IMR-90 (cell line): ENCODE results near the gene MTA2. TPM values are rescaled to one million over a fixed set of nuclear protein-coding genes. Genes with fewer than 3 reads are reported as not detected.
A peak's percentile ranks its signal among the peaks of the same experiment; 100 is the strongest.

Experiments
- ATAC-seq: fragments of 200-7000 bp; cut with Tn5 transposase; 2 replicates; pipeline ENCODE4 v1.9.1; 2020; ENCODE audit warnings: low read depth, mild to moderate bottlenecking, moderate library complexity
- BruUV-seq: library from RNA; stranded (reverse); fragments of 400-500 nt; replicated peaks from 2 replicates; lab custom pipeline; 2021; lab: Mats Ljungman, UMichigan
- CTCF ChIA-PET: fragments of 300-600 bp; formaldehyde crosslinking; extraction: SDS; loops from one replicate; lab custom pipeline; 2021; ENCODE audit warnings: antibody characterized with exemption; lab: Yijun Ruan, JAX
- POLR2A ChIA-PET: fragments of 300-600 bp; sonication (Branson Sonifier 250); formaldehyde crosslinking; loops from one replicate; lab custom pipeline; 2022; ENCODE audit warnings: antibody characterized with exemption; ENCODE audit not compliant: unreplicated experiment; lab: Charles Lee
- DNase-seq: peaks from one replicate; pipeline ENCODE4 v3.0.0; 2013
- H2AFZ ChIP-seq: replicated peaks from 2 replicates; pipeline ENCODE3; 2013; ENCODE audit warnings: low read length, mild to moderate bottlenecking; ENCODE audit not compliant: poor library complexity
- H2AK5ac ChIP-seq: 2 replicates; pipeline ENCODE4 v1.6.1; 2013; ENCODE audit warnings: low read depth, low read length, inconsistent platforms
- H2AK9ac ChIP-seq: replicated peaks from 2 replicates; pipeline ENCODE3; 2013; ENCODE audit warnings: mild to moderate bottlenecking, low read depth, low read length, moderate library complexity; ENCODE audit not compliant: poor library complexity
- H2BK120ac ChIP-seq: 2 replicates; pipeline ENCODE4 v1.6.1; 2013; ENCODE audit warnings: low read depth, low read length, inconsistent platforms
- H2BK15ac ChIP-seq: 3 replicates; pipeline ENCODE4 v1.6.1; 2013; ENCODE audit warnings: low read depth, low read length, inconsistent platforms
- H2BK20ac ChIP-seq: 2 replicates; pipeline ENCODE4 v1.6.1; 2013; ENCODE audit warnings: low read depth, mild to moderate bottlenecking, inconsistent platforms, low read length, moderate library complexity
- H2BK5ac ChIP-seq: 2 replicates; pipeline ENCODE4 v1.6.1; 2013; ENCODE audit warnings: mild to moderate bottlenecking, low read depth, low read length, inconsistent platforms; ENCODE audit not compliant: poor library complexity, severe bottlenecking
- H3K14ac ChIP-seq: replicated peaks from 2 replicates; pipeline ENCODE4 v1.6.1; 2013; ENCODE audit warnings: low read depth, low read length, inconsistent platforms
- H3K18ac ChIP-seq: 2 replicates; pipeline ENCODE4 v1.6.1; 2013; ENCODE audit warnings: low read depth, low read length, control low read depth
- H3K23ac ChIP-seq: 2 replicates; pipeline ENCODE4 v1.6.1; 2013; ENCODE audit warnings: low read depth, low read length, inconsistent platforms
- H3K27ac ChIP-seq: 2 replicates; pipeline ENCODE4 v1.5.1; 2013; ENCODE audit warnings: mild to moderate bottlenecking, control low read depth, low read length; ENCODE audit not compliant: insufficient read depth
- H3K27me3 ChIP-seq: 2 replicates; pipeline ENCODE4 v1.6.1; 2013; ENCODE audit warnings: low read length; ENCODE audit not compliant: control insufficient read depth, insufficient read depth
- H3K36me3 ChIP-seq: 2 replicates; pipeline ENCODE4 v1.6.1; 2013; ENCODE audit warnings: low read length, mixed read lengths; ENCODE audit not compliant: control insufficient read depth, insufficient read depth
- H3K4ac ChIP-seq: 2 replicates; pipeline ENCODE4 v1.6.1; 2013; ENCODE audit warnings: low read depth, low read length, inconsistent platforms
- H3K4me1 ChIP-seq: 2 replicates; pipeline ENCODE4 v1.6.1; 2013; ENCODE audit warnings: low read length, mixed read lengths; ENCODE audit not compliant: control insufficient read depth, insufficient read depth
- H3K4me2 ChIP-seq: 2 replicates; pipeline ENCODE4 v1.6.1; 2013; ENCODE audit warnings: low read depth, mild to moderate bottlenecking, control low read depth, low read length, moderate library complexity
- H3K4me3 ChIP-seq: 2 replicates; pipeline ENCODE4 v1.5.1; 2013; ENCODE audit warnings: low read depth, mild to moderate bottlenecking, control low read depth, low read length, moderate library complexity; ENCODE audit not compliant: insufficient read depth
- H3K56ac ChIP-seq: 2 replicates; pipeline ENCODE4 v1.6.1; 2013; ENCODE audit warnings: low read length, inconsistent platforms; ENCODE audit not compliant: insufficient read depth; ENCODE audit errors: extremely low read depth
- H3K79me1 ChIP-seq, 2 experiments: 2 replicates each; pipeline ENCODE4 v1.6.1; 2013; ENCODE audit warnings: low read length in 2 of 2, inconsistent platforms in 1 of 2, low read depth in 1 of 2
- H3K9ac ChIP-seq: 2 replicates; pipeline ENCODE4 v1.6.1; 2013; ENCODE audit warnings: low read depth, low read length, control low read depth
- H3K9me1 ChIP-seq: 2 replicates; pipeline ENCODE4 v1.6.1; 2013; ENCODE audit warnings: low read length, inconsistent platforms; ENCODE audit not compliant: insufficient read depth
- H3K9me3 ChIP-seq: 2 replicates; pipeline ENCODE4 v1.6.1; 2013; ENCODE audit warnings: low read length; ENCODE audit not compliant: control insufficient read depth, insufficient read depth
- H4K20me1 ChIP-seq: 2 replicates; pipeline ENCODE4 v1.6.1; 2013; ENCODE audit warnings: low read length, inconsistent platforms; ENCODE audit not compliant: insufficient read depth
- H4K5ac ChIP-seq: 2 replicates; pipeline ENCODE4 v1.6.1; 2013; ENCODE audit warnings: mild to moderate bottlenecking, low read depth, low read length, control low read depth
- H4K8ac ChIP-seq, 2 experiments: 2 replicates each; pipeline ENCODE4 v1.6.1; 2013; ENCODE audit warnings: low read depth in 2 of 2, low read length in 2 of 2, control low read depth in 1 of 2, inconsistent platforms in 1 of 2
- H4K91ac ChIP-seq: 2 replicates; pipeline ENCODE4 v1.6.1; 2013; ENCODE audit warnings: low read depth, low read length, inconsistent platforms; ENCODE audit not compliant: insufficient read depth
- BHLHE40 ChIP-seq: fragments of 150-350 bp; IDR thresholded peaks from 2 replicates; pipeline ENCODE4 v1.6.1; 2016; ENCODE audit warnings: mild to moderate bottlenecking, low read depth, low read length
- MAZ ChIP-seq: IDR thresholded peaks from 2 replicates; pipeline ENCODE4 v1.6.1; 2012; ENCODE audit warnings: low read depth, mild to moderate bottlenecking, low read length, improper control_type of control experiment, moderate library complexity, borderline replicate concordance
- WGBS, 2 experiments: methylation state at CpG; one replicate each; pipeline versions ENCODE4 v1.1.5 to v1.1.7; 2013; ENCODE audit warnings: missing lambda C conversion rate in 2 of 2; ENCODE audit not compliant: insufficient read length in 1 of 2; ENCODE audit errors: extremely low coverage in 2 of 2; 5-methylcytosine and 5-hydroxymethylcytosine counted together
- dilution Hi-C: fragments of 300-500 bp; cut with HindIII; formaldehyde crosslinking; loops from one replicate; pipeline ENCODE4 v1.14.3; 2018; ENCODE audit warnings: low sequenced_read_pairs; ENCODE audit not compliant: unreplicated experiment
- in situ Hi-C: fragments of 300-500 bp; cut with MboI; formaldehyde crosslinking; loops from 3 replicates; pipeline ENCODE4 v1.14.3; 2019; ENCODE audit warnings: low sequenced_read_pairs, inconsistent platforms, mixed read lengths
- intact Hi-C: fragments of 100-400 bp; cut with micrococcal nuclease; formaldehyde crosslinking; loops from 2 replicates; pipeline ENCODE4 v1.10.0; 2022
- polyA plus RNA-seq, 3 experiments: library from polyadenylated mRNA; depleted of rRNA; stranded (reverse); fragments of >200 nt; gene quantifications; 2 replicates each; pipeline ENCODE4 v1.2.3, GENCODE V29; 2012; ENCODE audit warnings: low replicate concordance in 1 of 3
- total RNA-seq: library from RNA; depleted of rRNA; stranded (reverse); fragments of >200 nt; gene quantifications from 2 replicates; pipeline ENCODE4 v1.2.3, GENCODE V29; 2012

MTA2 gene
- total and polyA plus RNA-seq, 2 of the 4 experiments (the other 2 are of a cell fraction): 34.8 to 136 TPM

- peak; percentile 32 for ATAC-seq
- peaks cover 11% of the 10 kb centered on the region for H3K9me1 ChIP-seq
- H2BK5ac ChIP-seq: peak overlapping the region; percentile 91
- TF ChIP-seq BHLHE40 (no peak), MAZ (peak; percentile 19; the same call in 1 of the 2 replicates)
- peak overlapping the region; percentile 80 for H3K18ac ChIP-seq
- H4K8ac ChIP-seq: peak overlapping the region; percentile 97 to 99
- H3K23ac ChIP-seq: peak overlapping the region; percentile 98
- H2BK120ac ChIP-seq: peak overlapping the region; percentile 69
- H3K4me3 ChIP-seq: peak overlapping the region; percentile 53
- H3K4me1 ChIP-seq: peaks cover 12% of the 10 kb centered on the region
- H2BK20ac ChIP-seq: no peak overlapping the region
- DNase-seq: peak; percentile 29
- H2BK15ac ChIP-seq: peak overlapping the region; percentile 45; the same call in 1 of the 3 replicates
- peak overlapping the region; percentile 96 for H2AK5ac ChIP-seq
- peaks cover 35% of the 10 kb centered on the region for H4K20me1 ChIP-seq
- intact Hi-C loops: no loop called here
- peak overlapping the region; percentile 96 for H3K9ac ChIP-seq
- dilution Hi-C loops: no loop called here
- H3K4ac ChIP-seq: peak overlapping the region; percentile 99
- 0% methylated on average over 28 of the region's 33 CpGs; no CpG with 5 or more reads in 1 of the 2 experiments for WGBS, 2 experiments
- H3K79me1 ChIP-seq: peaks cover 18 to 73% of the 10 kb centered on the region in 2 experiments
- peak overlapping the region; percentile 98 for H3K56ac ChIP-seq
- TSS peak; percentile 75 for BruUV-seq
- no peaks in the 10 kb centered on the region for H3K27me3 ChIP-seq
- H3K14ac ChIP-seq: peak overlapping the region; percentile 100
- H3K9me3 ChIP-seq: no peaks in the 10 kb centered on the region
- peak overlapping the region; percentile 98 for H4K91ac ChIP-seq
- H3K4me2 ChIP-seq: peak overlapping the region; percentile 81
- H3K36me3 ChIP-seq: peaks cover 45% of the 10 kb centered on the region
- H2AFZ ChIP-seq: peak overlapping the region; percentile 91
- H4K5ac ChIP-seq: peak overlapping the region; percentile 84
- H2AK9ac ChIP-seq: peak overlapping the region; percentile 100
- in situ Hi-C loops: no loop called here
- POLR2A ChIA-PET: interaction anchor here (0.6 to 1.6 kb wide), 14 partner anchors 8 to 794 kb away, joined by 3 to 15 read pairs (median 4); partner anchors contain the start of genes C11orf98, CSKMT, GANAB and LRRN4CL
- peak overlapping the region; percentile 91 for H3K27ac ChIP-seq
- CTCF ChIA-PET: interaction anchor here (0.6 to 1.5 kb wide), 3 partner anchors 14 to 115 kb away, joined by 3 to 8 read pairs (median 3); partner anchors contain the start of gene LRRN4CL
Observed at GRCh38 chr11:62574363-62575071, 27.1 kb downstream of the MTA2 start.
